GM18858 (cell line): ENCODE measurements around the gene CYFIP1.
A peak's percentile ranks its signal among the peaks of the same experiment; 100 is the strongest.

Experiments
- ATAC-seq: cut with Tn5 transposase; IDR thresholded peaks from one replicate; pipeline ENCODE4 v1.9.1; 2021; ENCODE audit not compliant: unreplicated experiment

CYFIP1 gene

GRCh38 chr15:22951031-22951380 lies 29.2 kb downstream of the CYFIP1 start:
- no peak for ATAC-seq

- no peak for ATAC-seq
These were observed 29.7 kb downstream of the CYFIP1 start for GRCh38 chr15:22950256-22950990.

GRCh38 chr15:22949074-22949547 lies 31.1 kb downstream of the CYFIP1 start:
- ATAC-seq = peak; percentile 88

- no peak for ATAC-seq
These were observed 32.1 kb downstream of the CYFIP1 start for GRCh38 chr15:22948056-22948455.

GRCh38 chr15:22947101-22948000 lies 32.8 kb downstream of the CYFIP1 start:
- ATAC-seq = no peak

- no peak for ATAC-seq
These were observed 35.1 kb downstream of the CYFIP1 start for GRCh38 chr15:22945071-22945470.

GRCh38 chr15:22944651-22945050 lies 35.5 kb downstream of the CYFIP1 start:
- no peak for ATAC-seq

- ATAC-seq = no peak
These were observed 37.3 kb downstream of the CYFIP1 start for GRCh38 chr15:22942877-22943276.

- no peak for ATAC-seq
These were observed 37.8 kb downstream of the CYFIP1 start for GRCh38 chr15:22942306-22942855.

GRCh38 chr15:22941179-22941578 lies 39.0 kb downstream of the CYFIP1 start:
- no peak for ATAC-seq

- ATAC-seq = no peak
These were observed 40.5 kb downstream of the CYFIP1 start for GRCh38 chr15:22939652-22940061.

- no peak for ATAC-seq
These were observed 41.1 kb downstream of the CYFIP1 start for GRCh38 chr15:22939051-22939450.

GRCh38 chr15:22936577-22937472 lies 43.3 kb downstream of the CYFIP1 start:
- ATAC-seq = peak; percentile 92

GRCh38 chr15:22933641-22934061 lies 46.5 kb downstream of the CYFIP1 start:
- no peak for ATAC-seq

- no peak for ATAC-seq
These were observed 48.2 kb downstream of the CYFIP1 start for GRCh38 chr15:22931784-22932536.

GRCh38 chr15:22930782-22931484 lies 49.2 kb downstream of the CYFIP1 start:
- no peak for ATAC-seq

- no peak for ATAC-seq
These were observed 52.4 kb downstream of the CYFIP1 start for GRCh38 chr15:22927761-22928160.

GRCh38 chr15:22925875-22926274 lies 54.3 kb downstream of the CYFIP1 start:
- no peak for ATAC-seq

GRCh38 chr15:22922003-22922402 lies 58.2 kb downstream of the CYFIP1 start:
- ATAC-seq = no peak
